PFSK-1 (cell line): ENCODE results near the gene SDHB.

Experiments
- FOXP2 ChIP-seq: optimal IDR thresholded peaks from 2 replicates; pipeline ENCODE3; 2011; ENCODE audit warnings: borderline replicate concordance, control low read depth, inconsistent platforms; ENCODE audit not compliant: insufficient read depth; ENCODE audit errors: extremely low read length, extremely low read depth
- POLR2AphosphoS5 ChIP-seq: IDR thresholded peaks from 2 replicates; pipeline ENCODE4 v1.6.1; 2012; ENCODE audit warnings: low read depth, mild to moderate bottlenecking, control low read depth, low read length, moderate library complexity
- SIN3A ChIP-seq: IDR thresholded peaks from 2 replicates; pipeline ENCODE4 v1.6.1; 2012; ENCODE audit warnings: mild to moderate bottlenecking, low read length, moderate library complexity, borderline replicate concordance; ENCODE audit not compliant: insufficient read depth
- TAF1 ChIP-seq: IDR thresholded peaks from 2 replicates; pipeline ENCODE4 v1.6.1; 2012; ENCODE audit warnings: low read length, control low read depth, borderline replicate concordance; ENCODE audit not compliant: insufficient read depth
- TF ChIP-seq, protein P1 (sequence below), 2 experiments: IDR thresholded peaks; 2 replicates each; pipeline versions ENCODE4 v1.6.1 to v1.8.0; 2011 to 2012; ENCODE audit warnings: low read depth in 2 of 2, low read length in 2 of 2, control low read depth in 1 of 2, inconsistent platforms in 1 of 2, mild to moderate bottlenecking in 1 of 2, moderate library complexity in 1 of 2; ENCODE audit not compliant: insufficient read depth in 1 of 2

SDHB gene

DNA sequence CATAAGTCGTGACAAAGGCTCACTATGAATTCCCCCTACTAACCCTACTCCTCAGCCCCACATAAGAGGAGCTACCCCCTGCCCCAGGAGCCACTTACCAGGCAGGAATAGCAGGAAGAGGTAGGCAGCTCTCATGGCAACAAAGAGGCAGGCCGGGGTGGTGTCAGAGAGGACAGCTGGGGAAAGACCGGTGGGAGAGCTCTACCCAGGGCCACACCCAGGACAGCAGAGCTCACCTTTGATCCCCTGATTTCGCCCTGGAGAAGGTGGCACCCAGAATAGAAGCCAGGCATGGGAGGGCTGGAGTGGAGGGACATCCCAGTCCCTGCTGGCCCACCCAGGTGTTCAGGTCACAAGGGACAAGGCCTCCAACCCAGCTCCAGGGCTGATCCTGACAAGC, 75.7 kb downstream of the SDHB start:
- TF ChIP-seq, protein P1, sequence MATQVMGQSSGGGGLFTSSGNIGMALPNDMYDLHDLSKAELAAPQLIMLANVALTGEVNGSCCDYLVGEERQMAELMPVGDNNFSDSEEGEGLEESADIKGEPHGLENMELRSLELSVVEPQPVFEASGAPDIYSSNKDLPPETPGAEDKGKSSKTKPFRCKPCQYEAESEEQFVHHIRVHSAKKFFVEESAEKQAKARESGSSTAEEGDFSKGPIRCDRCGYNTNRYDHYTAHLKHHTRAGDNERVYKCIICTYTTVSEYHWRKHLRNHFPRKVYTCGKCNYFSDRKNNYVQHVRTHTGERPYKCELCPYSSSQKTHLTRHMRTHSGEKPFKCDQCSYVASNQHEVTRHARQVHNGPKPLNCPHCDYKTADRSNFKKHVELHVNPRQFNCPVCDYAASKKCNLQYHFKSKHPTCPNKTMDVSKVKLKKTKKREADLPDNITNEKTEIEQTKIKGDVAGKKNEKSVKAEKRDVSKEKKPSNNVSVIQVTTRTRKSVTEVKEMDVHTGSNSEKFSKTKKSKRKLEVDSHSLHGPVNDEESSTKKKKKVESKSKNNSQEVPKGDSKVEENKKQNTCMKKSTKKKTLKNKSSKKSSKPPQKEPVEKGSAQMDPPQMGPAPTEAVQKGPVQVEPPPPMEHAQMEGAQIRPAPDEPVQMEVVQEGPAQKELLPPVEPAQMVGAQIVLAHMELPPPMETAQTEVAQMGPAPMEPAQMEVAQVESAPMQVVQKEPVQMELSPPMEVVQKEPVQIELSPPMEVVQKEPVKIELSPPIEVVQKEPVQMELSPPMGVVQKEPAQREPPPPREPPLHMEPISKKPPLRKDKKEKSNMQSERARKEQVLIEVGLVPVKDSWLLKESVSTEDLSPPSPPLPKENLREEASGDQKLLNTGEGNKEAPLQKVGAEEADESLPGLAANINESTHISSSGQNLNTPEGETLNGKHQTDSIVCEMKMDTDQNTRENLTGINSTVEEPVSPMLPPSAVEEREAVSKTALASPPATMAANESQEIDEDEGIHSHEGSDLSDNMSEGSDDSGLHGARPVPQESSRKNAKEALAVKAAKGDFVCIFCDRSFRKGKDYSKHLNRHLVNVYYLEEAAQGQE (IDR thresholded peaks at IDR 0.05; ENCODE audit: insufficient read depth in 1 of 2, low read depth in 2 of 2, low read length in 2 of 2) = no peak

DNA sequence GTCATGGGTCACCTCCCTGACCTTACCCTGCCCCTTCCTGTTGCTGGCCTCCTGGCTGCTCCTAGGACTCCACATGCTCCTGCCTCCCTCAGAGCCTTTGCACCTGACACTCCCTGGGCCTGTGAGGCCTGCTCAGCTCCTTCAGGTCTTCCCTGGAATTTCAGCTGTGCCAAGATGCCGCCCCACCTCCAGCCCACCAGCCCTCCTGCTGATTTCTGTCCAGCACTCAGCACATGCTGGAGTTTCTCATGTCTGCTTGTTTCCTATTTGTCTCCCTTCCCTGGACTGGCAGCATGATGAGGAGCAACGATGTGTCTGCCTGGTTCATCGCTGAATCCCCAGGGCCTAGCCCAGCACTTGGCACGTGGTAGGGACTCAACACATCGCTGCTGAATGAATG, 76.5 kb downstream of the SDHB start:
- TF ChIP-seq FOXP2 (no peak), TAF1 (no peak), POLR2AphosphoS5 (no peak), SIN3A (no peak)
- TF ChIP-seq, protein P1 (IDR thresholded peaks at IDR 0.05; ENCODE audit: insufficient read depth in 1 of 2, low read depth in 2 of 2, low read length in 2 of 2) = no peak

DNA sequence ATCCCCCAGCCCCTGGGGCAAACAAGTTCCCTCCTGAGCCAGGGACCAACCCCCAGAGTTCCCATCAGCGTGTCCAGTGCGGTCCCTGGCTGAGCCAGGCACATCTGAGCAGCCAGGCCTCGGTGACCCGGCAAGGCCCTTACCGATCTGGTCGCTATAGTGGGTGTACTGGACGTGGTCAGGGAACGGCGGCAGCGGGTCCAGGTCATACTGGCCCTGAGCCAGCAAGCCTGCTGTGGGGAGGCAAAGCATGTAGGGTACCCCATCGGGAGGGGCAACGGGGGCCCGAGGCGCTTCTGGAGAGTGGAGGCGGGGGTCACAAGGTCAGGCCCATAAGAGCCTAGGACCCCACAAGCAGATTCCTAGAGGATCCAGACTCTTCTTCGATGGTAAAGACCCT, 76.9 kb downstream of the SDHB start:
- TF ChIP-seq TAF1 (no peak), FOXP2 (no peak), SIN3A (no peak), POLR2AphosphoS5 (no peak)
- TF ChIP-seq, protein P1 (IDR thresholded peaks at IDR 0.05; ENCODE audit: insufficient read depth in 1 of 2, low read depth in 2 of 2, low read length in 2 of 2) = no peak

DNA sequence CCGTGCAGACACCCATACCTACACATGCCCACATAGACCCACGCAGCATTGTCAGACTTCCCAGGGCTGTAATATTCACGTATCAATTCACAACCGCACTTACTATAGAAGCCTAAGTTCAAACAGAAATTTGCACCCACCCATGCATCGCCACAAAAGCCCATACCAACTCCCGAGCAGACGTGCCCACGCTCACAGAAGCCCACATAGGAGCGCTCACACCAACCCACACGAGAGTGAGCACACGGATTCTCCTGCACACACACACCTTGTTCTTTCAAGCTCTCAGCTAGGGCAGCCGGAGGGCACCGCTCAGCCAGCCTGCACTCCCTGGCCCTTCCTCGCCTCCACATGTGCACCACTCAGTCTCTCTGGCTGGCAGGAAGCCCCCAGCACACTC, 78.0 kb downstream of the SDHB start:
- TF ChIP-seq, protein P1 (IDR thresholded peaks at IDR 0.05; ENCODE audit: insufficient read depth in 1 of 2, low read depth in 2 of 2, low read length in 2 of 2) = no peak
- no peak for TF ChIP-seq SIN3A
- no peak for TF ChIP-seq TAF1
- TF ChIP-seq FOXP2 = no peak
- TF ChIP-seq POLR2AphosphoS5 = 0 out of 2 replicates have a peak, but pooled peaks have one; percentile 3

DNA sequence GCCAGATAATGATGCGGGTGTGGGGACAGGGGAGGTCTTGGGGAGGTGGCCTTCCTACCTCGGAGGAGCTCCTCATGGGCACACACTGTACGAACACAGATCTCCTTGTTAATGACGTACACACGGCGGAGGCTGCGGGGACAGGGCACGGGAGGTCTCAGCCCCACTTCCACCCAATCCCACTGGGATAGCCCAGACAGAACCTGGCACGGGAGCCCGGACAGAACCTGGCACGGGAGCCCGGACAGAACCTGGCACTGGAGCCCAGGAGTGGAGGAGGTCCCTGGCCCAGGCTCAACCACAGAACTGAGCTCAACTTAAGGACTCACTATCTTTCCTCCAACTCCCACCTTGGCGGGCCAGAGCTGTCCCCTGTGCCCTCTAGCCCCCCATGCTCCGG, 78.6 kb downstream of the SDHB start:
- TF ChIP-seq FOXP2 (no peak), POLR2AphosphoS5 (0 out of 2 replicates have a peak, but pooled peaks have one; percentile 32)
